Measurements from ENCODE around the gene AKAP1. TPM values are rescaled to one million over a fixed set of nuclear protein-coding genes. Genes with fewer than 3 reads are reported as not detected.

The AKAP1 gene
- total RNA-seq, 2 experiments from 2014 or later: 41.8 to 49.0 TPM

- no TSS peak for BruUV-seq (replicated peaks)
- Histone ChIP-seq H3K79me2 (ENCODE audit: insufficient read depth, low read depth, low read length) (peaks cover 58% of the 10 kb centered on the region), H3K4me1 (ENCODE audit: insufficient read depth, low read length, poor library complexity, severe bottlenecking) (peaks cover 43% of the 10 kb centered on the region)
Observed at GRCh38 chr17:57086069-57086930, 1.3 kb downstream of the AKAP1 start.

DNA sequence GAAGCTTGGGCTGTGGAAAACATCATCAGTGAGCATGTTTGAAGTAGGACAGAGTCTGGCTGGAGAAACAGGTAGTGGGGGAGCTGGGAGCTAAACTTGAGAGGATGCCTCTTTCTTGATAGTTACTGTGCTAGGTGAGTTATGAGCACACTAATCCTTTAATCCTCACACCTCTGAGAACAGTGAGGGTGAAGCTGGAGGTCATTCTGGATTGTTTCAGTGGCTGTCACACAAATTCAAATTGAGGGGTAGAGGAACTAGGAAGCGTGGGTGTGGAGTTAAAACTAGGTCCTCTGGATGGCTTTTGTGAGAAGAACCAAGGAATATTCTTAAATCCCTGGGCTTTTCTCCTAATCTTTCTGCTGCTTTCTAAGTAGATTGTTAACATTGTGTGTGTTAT lies 3.3 kb downstream of the AKAP1 start:
- TF ChIP-seq EZH2phosphoT487 (IDR thresholded peaks at IDR 0.05; ENCODE audit: borderline replicate concordance, low read depth, low read length): no peak
- TF ChIP-seq, protein P1, sequence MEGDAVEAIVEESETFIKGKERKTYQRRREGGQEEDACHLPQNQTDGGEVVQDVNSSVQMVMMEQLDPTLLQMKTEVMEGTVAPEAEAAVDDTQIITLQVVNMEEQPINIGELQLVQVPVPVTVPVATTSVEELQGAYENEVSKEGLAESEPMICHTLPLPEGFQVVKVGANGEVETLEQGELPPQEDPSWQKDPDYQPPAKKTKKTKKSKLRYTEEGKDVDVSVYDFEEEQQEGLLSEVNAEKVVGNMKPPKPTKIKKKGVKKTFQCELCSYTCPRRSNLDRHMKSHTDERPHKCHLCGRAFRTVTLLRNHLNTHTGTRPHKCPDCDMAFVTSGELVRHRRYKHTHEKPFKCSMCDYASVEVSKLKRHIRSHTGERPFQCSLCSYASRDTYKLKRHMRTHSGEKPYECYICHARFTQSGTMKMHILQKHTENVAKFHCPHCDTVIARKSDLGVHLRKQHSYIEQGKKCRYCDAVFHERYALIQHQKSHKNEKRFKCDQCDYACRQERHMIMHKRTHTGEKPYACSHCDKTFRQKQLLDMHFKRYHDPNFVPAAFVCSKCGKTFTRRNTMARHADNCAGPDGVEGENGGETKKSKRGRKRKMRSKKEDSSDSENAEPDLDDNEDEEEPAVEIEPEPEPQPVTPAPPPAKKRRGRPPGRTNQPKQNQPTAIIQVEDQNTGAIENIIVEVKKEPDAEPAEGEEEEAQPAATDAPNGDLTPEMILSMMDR (conservative IDR thresholded peaks at IDR 0.05; ENCODE audit: low read length): no peak
- H3K36me3 ChIP-seq (ENCODE audit: insufficient read depth, low read length): peaks cover 25% of the 10 kb centered on the region
- peaks cover 78% of the 10 kb centered on the region for H3K79me2 ChIP-seq (ENCODE audit: insufficient read depth, low read depth, low read length)
- no peaks in the 10 kb centered on the region for H3K9me3 ChIP-seq (ENCODE audit: low read length)
- ChIA-PET POLR2A (no interaction called here), CTCF (ENCODE audit: unreplicated experiment) (interaction anchor here (0.6 kb wide), 1 partner anchor 10 kb away, joined by 3 read pairs; no protein-coding TSS in a partner anchor)
- peaks cover 52% of the 10 kb centered on the region for H3K4me1 ChIP-seq (ENCODE audit: insufficient read depth, low read length, poor library complexity, severe bottlenecking)
- H2AFZ ChIP-seq (ENCODE audit: low read length): no peak overlapping the region
- H3K27ac ChIP-seq (ENCODE audit: low read depth, low read length, poor library complexity, severe bottlenecking): no peak overlapping the region
- DNase-seq (ENCODE audit: low spot score): no peak
- H4K20me1 ChIP-seq (ENCODE audit: insufficient read depth, low read length): peaks cover 47% of the 10 kb centered on the region
- H3K4me2 ChIP-seq (ENCODE audit: low read length): peak overlapping the region; percentile 100
- no peak overlapping the region for H3K4me3 ChIP-seq (ENCODE audit: low read depth, low read length, poor library complexity, severe bottlenecking)
- intact Hi-C loops (cut with micrococcal nuclease; ENCODE audit: unreplicated experiment): loop anchor here (5.0 kb wide), 3 partner anchors 81 to 256 kb away; partner anchors contain the start of genes C17orf67, COIL and DGKE
- no TSS peak for BruUV-seq (replicated peaks)
- H3K9me2 ChIP-seq (ENCODE audit: insufficient read depth, low read length): no peaks in the 10 kb centered on the region

More at GRCh38 chr17:57086069-57086930, 1.3 kb downstream of the AKAP1 start:
- TF ChIP-seq EZH2phosphoT487 (IDR thresholded peaks at IDR 0.05; ENCODE audit: borderline replicate concordance, low read depth, low read length): no peak
- TF ChIP-seq, protein P1 (conservative IDR thresholded peaks at IDR 0.05; ENCODE audit: low read length): no peak
- Histone ChIP-seq H3K4me2 (ENCODE audit: low read length) (peak overlapping the region; percentile 100), H3K4me3 (ENCODE audit: low read depth, low read length, poor library complexity, severe bottlenecking) (peak overlapping the region; percentile 99), H3K9me2 (ENCODE audit: insufficient read depth, low read length) (no peaks in the 10 kb centered on the region), H3K9me3 (ENCODE audit: low read length) (no peaks in the 10 kb centered on the region), H3K36me3 (ENCODE audit: insufficient read depth, low read length) (peaks cover 25% of the 10 kb centered on the region), H3K27ac (ENCODE audit: low read depth, low read length, poor library complexity, severe bottlenecking) (peak overlapping the region; percentile 60), H2AFZ (ENCODE audit: low read length) (peak overlapping the region; percentile 71; the same call in 1 of the 2 replicates), H4K20me1 (ENCODE audit: insufficient read depth, low read length) (peaks cover 47% of the 10 kb centered on the region)
- CTCF ChIA-PET (ENCODE audit: unreplicated experiment): no interaction called here
- intact Hi-C loops (cut with micrococcal nuclease; ENCODE audit: unreplicated experiment): loop anchor here (5.0 kb wide), 3 partner anchors 79 to 254 kb away; partner anchors contain the start of genes C17orf67, COIL and DGKE
- DNase-seq (ENCODE audit: low spot score): peak; percentile 50
- POLR2A ChIA-PET: interaction anchor here (0.6 to 0.7 kb wide), 2 partner anchors 1141 to 1545 kb away, joined by 3 to 4 read pairs; no protein-coding TSS in a partner anchor
